ENCODE data around the gene TMEM164. TPM values are rescaled to one million over a fixed set of nuclear protein-coding genes. Genes with fewer than 3 reads are reported as not detected.

TMEM164 gene
- total and polyA plus RNA-seq, 8 donors = 7.3 to 21.3 (median 11.9) TPM

DNA sequence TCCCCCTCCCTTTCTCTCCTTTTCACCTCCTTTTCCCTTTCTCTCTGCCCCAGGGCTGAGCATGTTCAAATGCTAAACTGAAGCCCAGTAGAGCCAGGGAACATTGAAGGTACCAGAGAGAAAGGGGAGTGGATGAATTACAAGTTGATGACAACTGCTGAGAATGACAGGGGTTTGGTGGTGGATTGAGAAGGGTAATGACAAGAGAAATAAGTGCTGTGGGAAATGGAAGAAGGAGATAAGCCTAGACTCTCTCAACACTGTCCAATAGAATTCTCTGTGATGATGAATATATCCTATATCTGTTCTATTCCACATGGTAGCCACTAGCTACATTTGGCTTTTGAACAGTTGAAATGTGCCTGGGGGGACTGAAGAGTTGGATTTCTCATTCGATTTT is 154.5 kb downstream of the TMEM164 start:
- 56 to 70% methylated on average over 1 of the region's 1 CpG for WGBS, 2 donors

GRCh38 chrX:110159235-110159634 is 156.3 kb downstream of the TMEM164 start:
- Histone ChIP-seq H3K4me1 (no peaks in the 10 kb centered on the region), H3K4me3 (no peak overlapping the region), H3K27ac (no peak overlapping the region), H3K9me3 (no peaks in the 10 kb centered on the region), H3K36me3 (no peaks in the 10 kb centered on the region), H3K27me3 (no peaks in the 10 kb centered on the region)
- 65 to 88% methylated on average over 7 of the region's 7 CpGs for WGBS, 2 donors
- no peak for DNase-seq
- TF ChIP-seq CTCF (IDR thresholded peaks at IDR 0.05) = no peak
- intact Hi-C loops (cut with DNase I) = loop anchor here in 1 of 3 donors (5.0 kb wide), 1 partner anchor 248 kb away; no protein-coding TSS in a partner anchor
- no peak for FAIRE-seq
- ATAC-seq = no peak

More for the DNA sequence above, 154.5 kb downstream of the TMEM164 start:
- no peaks in the 10 kb centered on the region for H3K9me3 ChIP-seq
- TF ChIP-seq CTCF (IDR thresholded peaks at IDR 0.05) = no peak
- no peak overlapping the region for H3K27ac ChIP-seq
- no peaks in the 10 kb centered on the region for H3K27me3 ChIP-seq
- FAIRE-seq (no peak), ATAC-seq (no peak), DNase-seq (no peak)
- no peak overlapping the region for H3K4me3 ChIP-seq
- H3K36me3 ChIP-seq = no peaks in the 10 kb centered on the region
- intact Hi-C loops (cut with DNase I) = loop anchor here in 1 of 3 donors (5.0 kb wide), 1 partner anchor 250 kb away; no protein-coding TSS in a partner anchor
- no peaks in the 10 kb centered on the region for H3K4me1 ChIP-seq

GRCh38 chrX:110159865-110160264 is 157.0 kb downstream of the TMEM164 start:
- no peak for FAIRE-seq
- 50 to 74% methylated on average over 2 of the region's 2 CpGs for WGBS, 2 donors
- no peak overlapping the region for H3K27ac ChIP-seq
- intact Hi-C loops (cut with DNase I) = loop anchor here (5.0 to 10.0 kb wide), 2 partner anchors 247 to 255 kb away; no protein-coding TSS in a partner anchor
- H3K4me1 ChIP-seq = no peaks in the 10 kb centered on the region
- no peak for DNase-seq
- no peaks in the 10 kb centered on the region for H3K36me3 ChIP-seq
- no peak overlapping the region for H3K4me3 ChIP-seq
- H3K27me3 ChIP-seq = no peaks in the 10 kb centered on the region
- no peaks in the 10 kb centered on the region for H3K9me3 ChIP-seq
- ATAC-seq = no peak
- TF ChIP-seq CTCF (IDR thresholded peaks at IDR 0.05) = no peak

GRCh38 chrX:110161361-110161686 is 158.4 kb downstream of the TMEM164 start:
- Histone ChIP-seq H3K4me1 (no peaks in the 10 kb centered on the region), H3K27ac (no peak overlapping the region), H3K4me3 (no peak overlapping the region), H3K9me3 (no peaks in the 10 kb centered on the region), H3K36me3 (no peaks in the 10 kb centered on the region), H3K27me3 (no peaks in the 10 kb centered on the region)
- DNase-seq (no peak), ATAC-seq (no peak), FAIRE-seq (no peak)
- TF ChIP-seq CTCF (IDR thresholded peaks at IDR 0.05) = no peak
- intact Hi-C loops (cut with DNase I) = loop anchor here in 2 of 3 donors (5.0 to 10.0 kb wide), 2 partner anchors 246 to 253 kb away; no protein-coding TSS in a partner anchor
- WGBS, 2 donors = 71 to 100% methylated on average over 1 of the region's 1 CpG

DNA sequence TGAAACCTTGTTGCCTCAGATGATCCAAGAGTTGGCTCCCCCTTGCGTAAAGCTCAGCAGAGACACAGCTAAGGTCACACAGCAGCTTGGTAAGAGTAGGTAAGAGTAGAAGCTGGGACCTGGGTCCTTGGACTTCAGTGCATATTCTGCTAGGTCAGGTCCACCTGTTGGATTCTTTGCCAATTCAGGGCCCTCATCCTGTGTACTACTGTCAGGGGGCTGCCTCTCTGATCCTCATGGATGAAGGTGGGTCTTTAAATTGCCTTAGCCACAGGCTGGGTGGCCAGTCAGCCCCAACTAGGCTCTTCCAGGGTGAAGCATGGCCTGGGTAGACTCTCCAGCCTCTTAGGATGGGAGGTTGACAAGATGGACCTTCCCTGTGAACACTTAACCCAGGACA is 159.2 kb downstream of the TMEM164 start:
- no peaks in the 10 kb centered on the region for H3K9me3 ChIP-seq
- no peak for DNase-seq
- H3K4me1 ChIP-seq = no peaks in the 10 kb centered on the region
- H3K36me3 ChIP-seq = no peaks in the 10 kb centered on the region
- peaks cover 0 to 5% (median 0%) of the 10 kb centered on the region in 4 donors for H3K27me3 ChIP-seq
- no peak overlapping the region for H3K27ac ChIP-seq
- FAIRE-seq = no peak
- 95 to 98% methylated on average over 1 of the region's 1 CpG for WGBS, 2 donors
- no peak for TF ChIP-seq CTCF (IDR thresholded peaks at IDR 0.05)
- no peak for ATAC-seq
- intact Hi-C loops (cut with DNase I) = loop anchor here in 2 of 3 donors (5.0 to 10.0 kb wide), 2 partner anchors 245 to 253 kb away; no protein-coding TSS in a partner anchor
- H3K4me3 ChIP-seq = no peak overlapping the region

Measured in pancreas (tissue), 10 donors.